HCT116 (cell line): ENCODE data around the gene PPP6R3. TPM values are rescaled to one million over a fixed set of nuclear protein-coding genes. Genes with fewer than 3 reads are reported as not detected.

Experiments used
- ATAC-seq: fragments of 200-7000 bp; cut with Tn5 transposase; 2 replicates; pipeline ENCODE4 v1.9.1; 2020; ENCODE audit warnings: mild to moderate bottlenecking, moderate library complexity
- BruUV-seq: library from RNA; stranded (reverse); fragments of 400-500 nt; replicated peaks from 2 replicates; lab custom pipeline; 2021; lab: Mats Ljungman, UMichigan
- CTCF ChIA-PET: fragments of 300-600 bp; sonication (Branson Sonifier 250); formaldehyde crosslinking; loops from one replicate; lab custom pipeline; 2021; ENCODE audit warnings: antibody characterized with exemption; lab: Charles Lee
- POLR2A ChIA-PET: fragments of 300-600, 350-600 bp; sonication (Branson Sonifier 250); formaldehyde crosslinking; loops from one replicate; lab custom pipeline; 2021; ENCODE audit warnings: antibody characterized with exemption; lab: Charles Lee
- RAD21 ChIA-PET, 2 experiments: fragments of 300-600 bp; sonication (Branson Sonifier 250); formaldehyde crosslinking; loops; one replicate each; lab custom pipeline; 2023; ENCODE audit warnings: low total read pairs in 2 of 2; ENCODE audit not compliant: uncharacterized antibody in 2 of 2, unreplicated experiment in 2 of 2, low non-redundant PET in 1 of 2; lab: Charles Lee
- DNase-seq: peaks from one replicate; pipeline ENCODE4 v3.0.0-alpha.2; 2010; ENCODE audit warnings: low read depth, low spot score
- H2AFZ ChIP-seq: fragments of 200-600 bp; shearing (Covaris generic), sonication (generic); 2 replicates; pipeline ENCODE4 v1.6.1; 2017; ENCODE audit warnings: low read depth, mixed run types, mixed read lengths, antibody characterized with exemption, low read length; ENCODE audit not compliant: poor library complexity, severe bottlenecking
- H3K27ac ChIP-seq: 2 replicates; pipeline ENCODE4 v1.5.1; 2012; ENCODE audit warnings: low read depth, low read length
- H3K27me3 ChIP-seq: fragments of 200-600 bp; sonication (generic); 2 replicates; pipeline ENCODE4 v1.6.1; 2016; ENCODE audit warnings: mixed run types, low read length, mixed read lengths; ENCODE audit not compliant: insufficient read depth
- H3K36me3 ChIP-seq, 2 experiments: fragments of 200-500 bp in 1 of 2; fragments of 200-600 bp in 1 of 2; sonication (Bioruptor generic) in 1 of 2; sonication (generic) in 1 of 2; 2 replicates each; pipeline versions ENCODE4 v1.5.1 to v1.6.1; 2014 to 2016; ENCODE audit warnings: low read length in 2 of 2, inconsistent platforms in 1 of 2, mixed read lengths in 1 of 2, mixed run types in 1 of 2; ENCODE audit not compliant: insufficient read depth in 2 of 2, control insufficient read depth in 1 of 2
- H3K4me1 ChIP-seq, 2 experiments: fragments of 200-600 bp in 1 of 2; sonication (generic) in 1 of 2; 2 replicates each; pipeline versions ENCODE4 v1.5.1 to v1.6.1; 2012 to 2017; ENCODE audit warnings: low read length in 2 of 2, inconsistent platforms in 1 of 2, mild to moderate bottlenecking in 1 of 2, mixed read lengths in 1 of 2, mixed run types in 1 of 2, moderate library complexity in 1 of 2; ENCODE audit not compliant: insufficient read depth in 2 of 2, control insufficient read depth in 1 of 2
- H3K4me2 ChIP-seq: fragments of 200-600 bp; sonication (generic); 2 replicates; pipeline ENCODE4 v1.6.1; 2017; ENCODE audit warnings: mixed run types, low read length, mixed read lengths
- H3K4me3 ChIP-seq, 2 experiments: fragments of 200-600 bp in 1 of 2; sonication (generic) in 1 of 2; replicated peaks in 1 of 2; 2 replicates each; pipeline ENCODE4 v1.5.1; 2011 to 2016; ENCODE audit warnings: low read length in 2 of 2, control low read depth in 1 of 2, low read depth in 1 of 2, mild to moderate bottlenecking in 1 of 2, mixed read lengths in 1 of 2, mixed run types in 1 of 2
- H3K79me2 ChIP-seq: fragments of 200-600 bp; sonication (generic); 2 replicates; pipeline ENCODE4 v1.6.1; 2017; ENCODE audit warnings: mild to moderate bottlenecking, mixed run types, low read length, moderate library complexity, mixed read lengths; ENCODE audit not compliant: insufficient read depth
- H3K9ac ChIP-seq: fragments of 200-600 bp; sonication (generic); 2 replicates; pipeline ENCODE4 v1.6.1; 2016; ENCODE audit warnings: low read length, mixed read lengths
- H3K9me2 ChIP-seq: fragments of 200-600 bp; sonication (generic), shearing (Covaris generic); 2 replicates; pipeline ENCODE4 v1.6.1; 2017; ENCODE audit warnings: mixed run types, mild to moderate bottlenecking, moderate library complexity; ENCODE audit not compliant: insufficient read depth
- H3K9me3 ChIP-seq, 2 experiments: fragments of 200-500 bp in 1 of 2; fragments of 200-600 bp in 1 of 2; sonication (Bioruptor generic) in 1 of 2; sonication (generic) in 1 of 2; 2 replicates each; pipeline ENCODE4 v1.6.1; 2014 to 2017; ENCODE audit warnings: low read length in 2 of 2, mixed read lengths in 2 of 2, inconsistent platforms in 1 of 2, low read depth in 1 of 2, mild to moderate bottlenecking in 1 of 2, mixed run types in 1 of 2, moderate library complexity in 1 of 2; ENCODE audit not compliant: control insufficient read depth in 1 of 2, insufficient read depth in 1 of 2
- H4K20me1 ChIP-seq: fragments of 200-600 bp; sonication (generic), shearing (Covaris generic); 2 replicates; pipeline ENCODE4 v1.6.1; 2017; ENCODE audit warnings: mixed run types, mild to moderate bottlenecking, moderate library complexity; ENCODE audit not compliant: insufficient read depth
- EZH2 ChIP-seq: fragments of 200-600 bp; sonication (generic); IDR thresholded peaks from 2 replicates; pipeline ENCODE4 v1.6.1; 2017; ENCODE audit warnings: antibody characterized with exemption, mixed run types
- EZH2phosphoT487 ChIP-seq: fragments of 200-600 bp; IDR thresholded peaks from 2 replicates; pipeline ENCODE4 v1.6.1; 2018; ENCODE audit warnings: antibody characterized with exemption, borderline replicate concordance
- JUND ChIP-seq: IDR thresholded peaks from 2 replicates; pipeline ENCODE4 v1.6.1; 2012
- RAD21 ChIP-seq: IDR thresholded peaks from 2 replicates; pipeline ENCODE4 v1.6.1; 2012; ENCODE audit warnings: low read depth, mild to moderate bottlenecking
- REST ChIP-seq: IDR thresholded peaks from 2 replicates; pipeline ENCODE4 v1.6.1; 2012; ENCODE audit warnings: low read depth
- ZFX ChIP-seq: fragments of 450-650 bp; IDR thresholded peaks from 2 replicates; pipeline ENCODE4 v1.6.1; 2017
- intact Hi-C: fragments of 100-400 bp; cut with micrococcal nuclease; formaldehyde crosslinking; loops from 2 replicates; pipeline ENCODE4 v1.10.0; 2022
- total RNA-seq: library from RNA; stranded (reverse); gene quantifications from one replicate; pipeline ENCODE4 v1.2.1, GENCODE V29; 2021; ENCODE audit not compliant: unreplicated experiment
- TF ChIP-seq, protein P1 (sequence below): IDR thresholded peaks from 2 replicates; pipeline ENCODE4 v1.6.1; 2011; ENCODE audit warnings: mild to moderate bottlenecking, low read length, moderate library complexity; ENCODE audit not compliant: insufficient replicate concordance; ENCODE audit errors: extremely low read depth
- TF ChIP-seq, protein P2 (sequence below): IDR thresholded peaks from 2 replicates; pipeline ENCODE4 v1.6.1; 2012

PPP6R3 gene
- total RNA-seq, 1 experiment from 2014 or later = 113 TPM

- Histone ChIP-seq H3K27ac (no peak overlapping the region), H3K9ac (no peak overlapping the region), H2AFZ (no peak overlapping the region), H3K9me3 (no peaks in the 10 kb centered on the region), H3K36me3 (peaks cover 7 to 40% of the 10 kb centered on the region in 2 experiments; a peak in 3 of 4 replicates), H3K4me1 (peaks cover 10 to 18% of the 10 kb centered on the region in 2 experiments), H3K9me2 (no peaks in the 10 kb centered on the region), H3K4me3 (no peak overlapping the region), H3K79me2 (peaks cover 94% of the 10 kb centered on the region), H4K20me1 (peaks cover 15% of the 10 kb centered on the region; the same call in 1 of the 2 replicates), H3K4me2 (no peak overlapping the region), H3K27me3 (no peaks in the 10 kb centered on the region)
- ATAC-seq (no peak), DNase-seq (no peak)
- intact Hi-C loops = no loop called here
- ChIA-PET POLR2A (no interaction called here), CTCF (no interaction called here), RAD21 (no interaction called here)
- TF ChIP-seq, protein P1, sequence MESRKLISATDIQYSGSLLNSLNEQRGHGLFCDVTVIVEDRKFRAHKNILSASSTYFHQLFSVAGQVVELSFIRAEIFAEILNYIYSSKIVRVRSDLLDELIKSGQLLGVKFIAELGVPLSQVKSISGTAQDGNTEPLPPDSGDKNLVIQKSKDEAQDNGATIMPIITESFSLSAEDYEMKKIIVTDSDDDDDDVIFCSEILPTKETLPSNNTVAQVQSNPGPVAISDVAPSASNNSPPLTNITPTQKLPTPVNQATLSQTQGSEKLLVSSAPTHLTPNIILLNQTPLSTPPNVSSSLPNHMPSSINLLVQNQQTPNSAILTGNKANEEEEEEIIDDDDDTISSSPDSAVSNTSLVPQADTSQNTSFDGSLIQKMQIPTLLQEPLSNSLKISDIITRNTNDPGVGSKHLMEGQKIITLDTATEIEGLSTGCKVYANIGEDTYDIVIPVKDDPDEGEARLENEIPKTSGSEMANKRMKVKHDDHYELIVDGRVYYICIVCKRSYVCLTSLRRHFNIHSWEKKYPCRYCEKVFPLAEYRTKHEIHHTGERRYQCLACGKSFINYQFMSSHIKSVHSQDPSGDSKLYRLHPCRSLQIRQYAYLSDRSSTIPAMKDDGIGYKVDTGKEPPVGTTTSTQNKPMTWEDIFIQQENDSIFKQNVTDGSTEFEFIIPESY = no peak
- TF ChIP-seq REST (no peak), RAD21 (no peak), EZH2phosphoT487 (no peak), EZH2 (no peak), ZFX (no peak), JUND (no peak)
- TF ChIP-seq, protein P2, sequence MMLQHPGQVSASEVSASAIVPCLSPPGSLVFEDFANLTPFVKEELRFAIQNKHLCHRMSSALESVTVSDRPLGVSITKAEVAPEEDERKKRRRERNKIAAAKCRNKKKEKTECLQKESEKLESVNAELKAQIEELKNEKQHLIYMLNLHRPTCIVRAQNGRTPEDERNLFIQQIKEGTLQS = no peak
- no TSS peak for BruUV-seq
Measured at GRCh38 chr11:68549789-68550484, 89.4 kb downstream of the PPP6R3 start.
